Stimulated activated CD8-positive, alpha-beta memory T cell treated with anti-CD3 and anti-CD28 coated beads, Interleukin-12 subunit alpha, Interleukin-12 subunit beta, amount 100 ng/mL, for 1 hour (primary cell): ENCODE data around the gene SLF2.

Experiments
- DNase-seq: peaks from one replicate; pipeline ENCODE4 v3.0.0-alpha.2; 2020; ENCODE audit warnings: low read depth

SLF2 gene

GRCh38 chr10:101000127-101000914 lies 87.6 kb downstream of the SLF2 start:
- DNase-seq = no peak

DNA sequence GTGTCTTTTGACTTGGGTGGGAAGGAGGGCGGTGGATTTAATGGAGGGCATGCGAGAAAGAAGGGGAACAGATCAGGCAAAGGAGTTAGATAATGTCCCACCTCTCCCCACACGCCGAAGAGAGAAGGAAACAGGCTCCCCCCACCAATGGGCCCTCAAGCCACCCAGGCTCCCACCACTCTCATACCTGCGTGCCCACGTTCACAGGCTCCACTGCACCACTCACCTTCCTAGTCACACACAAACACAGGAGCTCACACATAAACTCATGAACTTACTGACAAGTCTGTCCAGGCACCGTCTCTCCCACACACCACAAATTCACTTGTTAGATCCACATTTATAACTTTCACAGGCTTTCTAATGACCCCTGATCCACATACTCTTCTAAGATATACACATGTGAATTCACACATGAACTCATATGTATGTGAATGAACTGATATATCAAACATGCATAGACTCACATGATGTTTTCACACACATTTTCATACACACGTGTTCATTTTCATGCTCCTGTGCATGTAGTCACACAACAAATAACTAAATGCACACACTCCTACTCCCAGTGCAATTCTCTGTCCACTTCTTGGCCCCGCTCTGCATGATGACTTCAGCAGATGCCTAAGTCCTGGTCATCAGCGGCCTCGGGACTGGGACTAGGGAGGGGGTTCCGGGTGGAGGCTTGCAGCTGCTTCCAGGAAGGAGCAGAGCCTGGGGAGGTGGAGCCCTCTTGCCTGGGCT lies 88.3 kb downstream of the SLF2 start:
- DNase-seq = no peak

GRCh38 chr10:101001659-101002035 lies 88.9 kb downstream of the SLF2 start:
- no peak for DNase-seq

DNA sequence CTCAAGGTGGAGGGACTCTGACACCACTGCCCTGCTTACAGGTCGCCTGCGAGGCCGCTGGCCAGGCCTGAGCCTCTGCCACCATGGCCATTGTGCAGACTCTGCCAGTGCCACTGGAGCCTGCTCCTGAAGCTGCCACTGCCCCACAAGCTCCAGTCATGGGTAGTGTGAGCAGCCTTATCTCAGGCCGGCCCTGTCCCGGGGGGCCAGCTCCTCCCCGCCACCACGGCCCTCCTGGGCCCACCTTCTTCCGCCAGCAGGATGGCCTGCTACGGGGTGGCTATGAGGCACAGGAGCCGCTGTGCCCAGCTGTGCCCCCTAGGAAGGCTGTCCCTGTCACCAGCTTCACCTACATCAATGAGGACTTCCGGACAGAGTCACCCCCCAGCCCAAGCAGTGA lies 89.7 kb downstream of the SLF2 start:
- DNase-seq = no peak

DNA sequence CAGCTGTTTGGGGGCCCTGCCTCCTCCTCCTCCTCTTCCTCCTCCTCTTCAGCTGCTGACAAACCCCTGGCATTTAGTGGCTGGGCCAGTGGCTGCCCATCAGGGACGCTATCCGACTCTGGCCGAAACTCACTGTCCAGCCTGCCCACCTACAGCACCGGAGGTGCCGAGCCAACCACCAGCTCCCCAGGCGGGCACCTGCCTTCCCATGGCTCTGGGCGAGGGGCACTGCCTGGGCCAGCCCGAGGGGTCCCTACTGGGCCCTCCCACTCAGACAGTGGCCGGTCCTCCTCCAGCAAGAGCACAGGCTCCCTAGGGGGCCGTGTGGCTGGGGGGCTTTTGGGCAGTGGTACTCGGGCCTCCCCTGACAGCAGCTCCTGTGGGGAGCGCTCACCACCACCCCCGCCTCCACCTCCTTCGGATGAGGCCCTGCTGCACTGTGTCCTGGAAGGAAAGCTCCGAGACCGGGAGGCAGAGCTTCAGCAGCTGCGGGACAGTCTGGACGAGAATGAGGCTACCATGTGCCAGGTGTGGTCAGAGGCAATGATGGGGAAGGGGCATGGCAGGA lies 91.0 kb downstream of the SLF2 start:
- no peak for DNase-seq

DNA sequence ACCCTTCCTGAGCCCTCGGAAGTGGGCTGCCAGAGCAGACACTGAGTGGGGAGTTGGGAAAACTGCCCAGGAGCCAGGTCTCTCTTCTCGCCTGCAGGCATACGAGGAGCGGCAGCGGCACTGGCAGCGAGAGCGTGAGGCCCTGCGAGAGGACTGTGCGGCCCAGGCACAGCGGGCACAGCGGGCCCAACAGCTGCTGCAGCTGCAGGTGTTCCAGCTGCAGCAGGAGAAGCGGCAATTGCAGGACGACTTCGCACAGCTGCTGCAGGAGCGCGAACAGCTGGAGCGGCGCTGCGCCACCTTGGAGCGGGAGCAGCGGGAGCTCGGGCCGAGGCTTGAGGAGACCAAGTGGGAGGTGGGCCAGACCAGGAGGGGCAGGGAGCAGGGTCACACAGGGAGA lies 92.6 kb downstream of the SLF2 start:
- DNase-seq = no peak

DNA sequence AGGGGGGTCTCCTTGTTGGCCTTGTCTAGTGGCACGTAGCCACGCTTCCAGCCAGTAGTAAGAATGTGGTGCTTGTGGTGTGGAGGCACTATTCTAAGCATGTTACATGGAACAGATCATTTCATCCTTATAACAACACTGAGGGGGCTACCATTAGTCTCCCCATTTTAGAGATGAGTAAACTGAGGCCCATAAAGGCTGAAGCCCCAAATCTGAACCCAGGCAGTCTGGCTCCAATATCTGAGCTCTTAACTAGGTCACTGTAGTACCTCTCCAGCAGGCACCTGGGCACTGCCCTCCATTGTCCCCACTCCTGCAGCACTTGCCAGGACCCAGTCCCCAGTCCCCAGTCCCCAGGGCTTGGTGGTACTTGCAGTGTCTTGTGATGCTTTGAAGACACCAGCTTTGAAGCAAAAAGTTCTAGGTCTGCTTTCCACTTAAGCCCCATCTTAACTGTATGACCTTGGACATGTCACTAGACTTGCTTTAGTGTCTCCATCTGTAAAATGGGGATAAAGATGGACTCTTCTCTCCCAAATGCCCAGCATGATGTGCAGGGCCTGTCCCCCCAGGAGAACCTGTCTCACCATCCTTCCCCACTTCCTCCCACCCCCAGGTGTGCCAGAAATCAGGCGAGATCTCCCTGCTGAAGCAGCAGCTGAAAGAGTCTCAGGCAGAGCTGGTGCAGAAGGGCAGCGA lies 93.3 kb downstream of the SLF2 start:
- no peak for DNase-seq

DNA sequence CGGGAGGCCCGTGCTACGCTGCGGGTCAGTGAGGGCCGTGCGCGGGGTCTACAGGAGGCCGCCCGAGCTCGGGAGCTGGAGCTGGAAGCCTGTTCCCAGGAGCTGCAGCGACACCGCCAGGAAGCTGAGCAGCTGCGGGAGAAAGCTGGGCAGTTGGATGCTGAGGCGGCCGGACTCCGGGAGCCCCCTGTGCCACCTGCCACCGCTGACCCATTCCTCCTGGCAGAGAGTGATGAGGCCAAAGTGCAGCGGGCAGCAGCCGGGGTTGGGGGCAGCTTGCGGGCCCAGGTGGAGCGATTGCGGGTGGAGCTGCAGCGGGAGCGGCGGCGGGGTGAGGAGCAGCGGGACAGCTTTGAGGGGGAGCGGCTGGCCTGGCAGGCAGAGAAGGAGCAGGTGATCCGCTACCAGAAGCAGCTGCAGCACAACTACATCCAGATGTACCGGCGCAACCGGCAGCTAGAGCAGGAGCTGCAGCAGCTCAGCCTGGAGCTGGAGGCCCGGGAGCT lies 93.9 kb downstream of the SLF2 start:
- DNase-seq = no peak

DNA sequence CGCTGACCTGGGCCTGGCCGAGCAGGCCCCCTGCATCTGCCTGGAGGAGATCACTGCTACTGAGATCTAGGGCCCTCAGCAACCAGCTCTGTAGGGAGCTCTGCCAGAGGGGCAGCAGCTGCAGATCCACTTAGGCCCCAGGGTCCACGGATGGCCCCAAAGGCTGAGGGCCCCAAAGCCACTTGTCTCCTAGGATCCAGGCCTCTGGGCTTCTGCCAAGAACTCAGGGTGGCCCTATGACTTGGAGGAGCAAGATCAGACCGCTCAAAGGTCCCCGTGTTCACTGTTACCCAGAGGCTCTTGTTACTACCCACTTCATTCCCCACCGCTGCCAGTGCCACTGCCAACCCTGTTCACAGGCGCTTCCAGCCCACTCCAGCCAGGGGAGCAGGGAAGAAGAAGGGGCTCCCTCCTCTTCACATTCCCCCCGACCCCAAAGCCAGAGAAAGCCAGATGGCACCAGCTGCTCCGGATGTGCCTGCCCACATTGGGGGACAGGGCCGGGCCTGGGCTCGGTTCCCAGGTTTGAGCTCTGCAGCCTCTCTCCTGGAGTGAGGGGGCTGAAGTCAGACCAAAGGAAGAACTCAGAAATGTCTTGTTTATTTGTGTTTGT lies 94.4 kb downstream of the SLF2 start:
- no peak for DNase-seq

GRCh38 chr10:101007915-101008822 lies 95.4 kb downstream of the SLF2 start:
- DNase-seq = no peak

GRCh38 chr10:101008823-101009423 lies 96.2 kb downstream of the SLF2 start:
- no peak for DNase-seq

- DNase-seq = no peak
Measured at GRCh38 chr10:101010329-101010728, 97.6 kb downstream of the SLF2 start.

GRCh38 chr10:101011517-101012423 lies 99.0 kb downstream of the SLF2 start:
- no peak for DNase-seq

- peak; percentile 62 for DNase-seq
Measured at GRCh38 chr10:101012525-101013364, 100.0 kb downstream of the SLF2 start.

DNA sequence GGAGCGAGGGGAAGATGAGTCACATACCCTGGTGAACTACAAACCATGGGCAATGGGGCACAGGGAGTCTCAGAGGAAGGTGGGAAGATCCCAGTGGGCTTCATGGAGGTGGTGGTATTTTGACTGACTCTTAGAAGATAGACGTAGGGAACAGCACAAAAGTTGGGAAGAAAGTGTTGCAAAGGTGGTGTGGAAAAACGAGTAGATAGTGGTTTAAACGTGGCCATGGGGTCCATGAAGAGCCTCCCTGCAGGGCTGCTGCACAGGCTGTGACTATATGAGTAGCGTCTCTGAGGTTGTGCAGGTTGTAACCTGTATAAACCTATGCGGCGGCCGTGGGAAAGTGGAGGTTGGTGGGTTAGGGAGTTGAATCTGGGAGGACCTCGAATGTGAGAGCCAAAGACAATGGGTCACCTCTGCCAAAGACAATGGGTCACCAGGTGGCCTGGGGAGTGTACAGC lies 100.6 kb downstream of the SLF2 start:
- no peak for DNase-seq

GRCh38 chr10:101014230-101014884 lies 101.6 kb downstream of the SLF2 start:
- DNase-seq = peak; percentile 67
